NCI-H2029 treated with DMSO at 0.1 percent for 48 hours (cell line): ENCODE measurements around the gene RASA3.

Experiments
- DNase-seq: peaks from one replicate; lab custom pipeline; 2025; lab: John Stamatoyannopoulos, UW

RASA3 gene

GRCh38 chr13:113967206-113967720 lies 165.2 kb downstream of the RASA3 start:
- no peak for DNase-seq

GRCh38 chr13:113965968-113966884 lies 166.2 kb downstream of the RASA3 start:
- no peak for DNase-seq

GRCh38 chr13:113965383-113965874 lies 167.0 kb downstream of the RASA3 start:
- DNase-seq: no peak

GRCh38 chr13:113964251-113964995 lies 168.0 kb downstream of the RASA3 start:
- DNase-seq: no peak

GRCh38 chr13:113963376-113963775 lies 169.0 kb downstream of the RASA3 start:
- DNase-seq: no peak

- DNase-seq: no peak
Observed at GRCh38 chr13:113962975-113963374, 169.4 kb downstream of the RASA3 start.

- no peak for DNase-seq
Observed at GRCh38 chr13:113962386-113962785, 170.0 kb downstream of the RASA3 start.

- DNase-seq: no peak
Observed at GRCh38 chr13:113960276-113960948, 172.0 kb downstream of the RASA3 start.

GRCh38 chr13:113959198-113959597 lies 173.2 kb downstream of the RASA3 start:
- DNase-seq: no peak

GRCh38 chr13:113958373-113958772 lies 174.1 kb downstream of the RASA3 start:
- DNase-seq: no peak

GRCh38 chr13:113956571-113956970 lies 175.9 kb downstream of the RASA3 start:
- DNase-seq: no peak

- DNase-seq: no peak
Observed at GRCh38 chr13:113955691-113956090, 176.7 kb downstream of the RASA3 start.

GRCh38 chr13:113955235-113955634 lies 177.2 kb downstream of the RASA3 start:
- DNase-seq: no peak

GRCh38 chr13:113954046-113954835 lies 178.2 kb downstream of the RASA3 start:
- no peak for DNase-seq

GRCh38 chr13:113953561-113953960 lies 178.9 kb downstream of the RASA3 start:
- no peak for DNase-seq

GRCh38 chr13:113952983-113953520 lies 179.4 kb downstream of the RASA3 start:
- no peak for DNase-seq

GRCh38 chr13:113952151-113952982 lies 180.1 kb downstream of the RASA3 start:
- no peak for DNase-seq

GRCh38 chr13:113951246-113951999 lies 181.0 kb downstream of the RASA3 start:
- DNase-seq: no peak
